ENCODE data around the gene ANTKMT. TPM values are rescaled to one million over a fixed set of nuclear protein-coding genes. Genes with fewer than 3 reads are reported as not detected.
"Not testable (repeated sequence)": the region's sequence is repeated elsewhere in the genome, so short reads cannot be mapped to it uniquely, and the experiment has no call there.

The ANTKMT gene
- total and polyA plus RNA-seq, 2 donors, result 7.9 to 29.3 TPM

- DNase-seq (ENCODE audit: extremely low spot score), result no peak
- WGBS, result 95% methylated on average over 29 of the region's 29 CpGs
- Histone ChIP-seq H3K4me1 (ENCODE audit: insufficient read depth) (no peaks in the 10 kb centered on the region), H3K4me3 (ENCODE audit: low read depth, low read length) (no peak overlapping the region), H3K27ac (ENCODE audit: low read depth) (no peak overlapping the region), H3K36me3 (ENCODE audit: insufficient read depth) (no peaks in the 10 kb centered on the region)
Observed at GRCh38 chr16:736936-737481, 16.1 kb downstream of the ANTKMT start.

- H3K4me1 ChIP-seq (ENCODE audit: insufficient read depth), result no peaks in the 10 kb centered on the region
- no peak overlapping the region for H3K27ac ChIP-seq (ENCODE audit: low read depth)
- peak overlapping the region; percentile 96 for H3K4me3 ChIP-seq (ENCODE audit: low read depth, low read length)
- no peak for DNase-seq (ENCODE audit: extremely low spot score)
- 45% methylated on average over 38 of the region's 38 CpGs for WGBS
- no peaks in the 10 kb centered on the region for H3K36me3 ChIP-seq (ENCODE audit: insufficient read depth)
Observed at GRCh38 chr16:739560-740458, 18.9 kb downstream of the ANTKMT start.

- H3K4me1 ChIP-seq (ENCODE audit: insufficient read depth), result no peaks in the 10 kb centered on the region
- WGBS, result under 1% methylated on average over 22 of the region's 22 CpGs
- no peak overlapping the region for H3K27ac ChIP-seq (ENCODE audit: low read depth)
- no peaks in the 10 kb centered on the region for H3K36me3 ChIP-seq (ENCODE audit: insufficient read depth)
- no peak for DNase-seq (ENCODE audit: extremely low spot score)
- peak overlapping the region; percentile 96 for H3K4me3 ChIP-seq (ENCODE audit: low read depth, low read length)
Observed at GRCh38 chr16:740459-740763, 19.5 kb downstream of the ANTKMT start.

GRCh38 chr16:740764-741505 is 20.0 kb downstream of the ANTKMT start, which contains the start of gene CIAO3:
TSS of gene CIAO3 (minus strand) at chr16:740997. CDS start at chr16:740985, 12 bp downstream.
- no peak within 1 kb of the TSS for H3K27ac ChIP-seq (ENCODE audit: low read depth)
- 1% methylated on average over 79 of the region's 79 CpGs for WGBS
- H3K4me1 ChIP-seq (ENCODE audit: insufficient read depth), result no peaks in the 10 kb centered on the region
- DNase-seq (ENCODE audit: extremely low spot score), result no peak
- H3K36me3 ChIP-seq (ENCODE audit: insufficient read depth), result no peaks in the 10 kb centered on the region
- H3K4me3 ChIP-seq (ENCODE audit: low read depth, low read length), result peak within 1 kb of the TSS; percentile 96

- no peak for DNase-seq (ENCODE audit: extremely low spot score)
- Histone ChIP-seq H3K36me3 (ENCODE audit: insufficient read depth) (no peaks in the 10 kb centered on the region), H3K4me1 (ENCODE audit: insufficient read depth) (no peaks in the 10 kb centered on the region), H3K27ac (ENCODE audit: low read depth) (no peak overlapping the region), H3K4me3 (ENCODE audit: low read depth, low read length) (no peak overlapping the region)
- WGBS, result 87% methylated on average over 15 of the region's 15 CpGs
Observed at GRCh38 chr16:741986-742629, 21.2 kb downstream of the ANTKMT start.

GRCh38 chr16:742894-743293 is 21.9 kb downstream of the ANTKMT start:
- H3K4me3 ChIP-seq (ENCODE audit: low read depth, low read length); H3K27ac ChIP-seq (ENCODE audit: low read depth); H3K36me3 ChIP-seq (ENCODE audit: insufficient read depth); H3K4me1 ChIP-seq (ENCODE audit: insufficient read depth); DNase-seq (ENCODE audit: extremely low spot score): not testable (repeated sequence)
- WGBS, result 82% methylated on average over 14 of the region's 14 CpGs

GRCh38 chr16:743794-744500 is 23.0 kb downstream of the ANTKMT start:
- H3K36me3 ChIP-seq (ENCODE audit: insufficient read depth), result no peaks in the 10 kb centered on the region
- DNase-seq (ENCODE audit: extremely low spot score), result no peak
- WGBS, result 83% methylated on average over 21 of the region's 21 CpGs
- no peak overlapping the region for H3K4me3 ChIP-seq (ENCODE audit: low read depth, low read length)
- no peaks in the 10 kb centered on the region for H3K4me1 ChIP-seq (ENCODE audit: insufficient read depth)
- no peak overlapping the region for H3K27ac ChIP-seq (ENCODE audit: low read depth)

GRCh38 chr16:745739-746138 is 24.8 kb downstream of the ANTKMT start:
- no peaks in the 10 kb centered on the region for H3K4me1 ChIP-seq (ENCODE audit: insufficient read depth)
- 4% methylated on average over 14 of the region's 14 CpGs for WGBS
- H3K36me3 ChIP-seq (ENCODE audit: insufficient read depth), result no peaks in the 10 kb centered on the region
- H3K27ac ChIP-seq (ENCODE audit: low read depth), result no peak overlapping the region
- H3K4me3 ChIP-seq (ENCODE audit: low read depth, low read length), result no peak overlapping the region
- no peak for DNase-seq (ENCODE audit: extremely low spot score)

GRCh38 chr16:746637-747036 is 25.7 kb downstream of the ANTKMT start:
- DNase-seq (ENCODE audit: extremely low spot score), result no peak
- Histone ChIP-seq H3K4me3 (ENCODE audit: low read depth, low read length) (no peak overlapping the region), H3K36me3 (ENCODE audit: insufficient read depth) (no peaks in the 10 kb centered on the region), H3K27ac (ENCODE audit: low read depth) (no peak overlapping the region), H3K4me1 (ENCODE audit: insufficient read depth) (no peaks in the 10 kb centered on the region)
- 78% methylated on average over 13 of the region's 13 CpGs for WGBS

- WGBS, result 79% methylated on average over 39 of the region's 39 CpGs
- H3K36me3 ChIP-seq (ENCODE audit: insufficient read depth), result no peaks in the 10 kb centered on the region
- H3K27ac ChIP-seq (ENCODE audit: low read depth), result no peak overlapping the region
- H3K4me1 ChIP-seq (ENCODE audit: insufficient read depth), result no peaks in the 10 kb centered on the region
- H3K4me3 ChIP-seq (ENCODE audit: low read depth, low read length), result no peak overlapping the region
- no peak for DNase-seq (ENCODE audit: extremely low spot score)
Observed at GRCh38 chr16:747978-748746, 27.2 kb downstream of the ANTKMT start.

- no peak overlapping the region for H3K4me3 ChIP-seq (ENCODE audit: low read depth, low read length)
- H3K27ac ChIP-seq (ENCODE audit: low read depth), result no peak overlapping the region
- H3K36me3 ChIP-seq (ENCODE audit: insufficient read depth), result no peaks in the 10 kb centered on the region
- H3K4me1 ChIP-seq (ENCODE audit: insufficient read depth), result no peaks in the 10 kb centered on the region
- 90% methylated on average over 6 of the region's 6 CpGs for WGBS
- DNase-seq (ENCODE audit: extremely low spot score), result no peak
Observed at GRCh38 chr16:749010-749409, 28.1 kb downstream of the ANTKMT start.

GRCh38 chr16:750485-750884 is 29.5 kb downstream of the ANTKMT start:
- Histone ChIP-seq H3K4me3 (ENCODE audit: low read depth, low read length) (no peak overlapping the region), H3K36me3 (ENCODE audit: insufficient read depth) (no peaks in the 10 kb centered on the region), H3K4me1 (ENCODE audit: insufficient read depth) (no peaks in the 10 kb centered on the region), H3K27ac (ENCODE audit: low read depth) (no peak overlapping the region)
- 40% methylated on average over 9 of the region's 9 CpGs for WGBS
- no peak for DNase-seq (ENCODE audit: extremely low spot score)
